ENCODE measurements around the gene IFNGR2. TPM values are rescaled to one million over a fixed set of nuclear protein-coding genes. Genes with fewer than 3 reads are reported as not detected.
"Not testable (repeated sequence)": the region's sequence is repeated elsewhere in the genome, so short reads cannot be mapped to it uniquely, and the experiment has no call there.

The IFNGR2 gene
- total and polyA plus RNA-seq, 2 donors (not counting 1 experiment from before 2014, with no cell fraction given) = 96.0 to 108 TPM

GRCh38 chr21:33380483-33380998 lies 22.7 kb upstream of the IFNGR2 start:
- ATAC-seq (ENCODE audit: low read depth) (peak; percentile 59), DNase-seq (peak; percentile 79)
- POLR2A ChIA-PET = interaction anchor here (0.7 to 5.0 kb wide), 9 partner anchors 9 to 66 kb away, joined by 3 to 36 read pairs (median 7); partner anchors contain the start of gene IFNAR1
- Histone ChIP-seq H3K27me3 (replicated peaks in 1 of 4; ENCODE audit: control extremely low read depth in 1 of 4, control insufficient read depth in 3 of 4, insufficient read depth in 4 of 4, low read length in 3 of 4) (no peaks in the 10 kb centered on the region), H3K4me1 (ENCODE audit: control insufficient read depth in 2 of 2, insufficient read depth in 2 of 2, low read length in 2 of 2) (peaks cover 77 to 91% of the 10 kb centered on the region in 2 donors), H4K20me1 (ENCODE audit: control insufficient read depth, insufficient read depth, low read length, poor library complexity, severe bottlenecking) (no peaks in the 10 kb centered on the region), H3K36me3 (replicated peaks in 1 of 2; ENCODE audit: control extremely low read depth in 1 of 2, control insufficient read depth in 1 of 2, extremely low read depth in 1 of 2, insufficient read depth in 2 of 2, low read length in 1 of 2) (no peaks in the 10 kb centered on the region), H3K79me2 (ENCODE audit: control insufficient read depth, insufficient read depth, low read length) (peaks cover 6% of the 10 kb centered on the region), H3K4me3 (ENCODE audit: control extremely low read depth in 1 of 5, extremely low read depth in 1 of 5, insufficient read depth in 1 of 5, low read depth in 2 of 5, low read length in 4 of 5) (peak overlapping the region in 1 of 5 experiments; percentile 23), H3K27ac (ENCODE audit: low read length in 2 of 2) (peak overlapping the region; percentile 96), H3K9ac (ENCODE audit: low read length) (peak overlapping the region; percentile 40), H2AFZ (ENCODE audit: insufficient read depth, low read depth, low read length, poor library complexity, severe bottlenecking) (peak overlapping the region; percentile 41), H3K9me3 (ENCODE audit: control extremely low read depth in 1 of 3, control insufficient read depth in 2 of 3, insufficient read depth in 1 of 3, low read length in 2 of 3) (no peaks in the 10 kb centered on the region), H3K4me2 (replicated peaks; ENCODE audit: low read depth, low read length, poor library complexity, severe bottlenecking) (peak overlapping the region; percentile 83)
- H3K27me3 Mint-ChIP-seq = no peaks in the 10 kb centered on the region
- H3K4me3 Mint-ChIP-seq = peak overlapping the region; percentile 85
- no peak for TF ChIP-seq EZH2 (IDR thresholded peaks at IDR 0.05; ENCODE audit: borderline replicate concordance, insufficient read depth, low read depth, low read length, poor library complexity, severe bottlenecking)
- no peaks in the 10 kb centered on the region for H3K9me3 Mint-ChIP-seq (ENCODE audit: insufficient read depth)
- CTCF ChIA-PET = interaction anchor here (0.8 to 8.6 kb wide), 13 partner anchors 13 to 184 kb away, joined by 3 to 93 read pairs (median 3); no protein-coding TSS in a partner anchor
- H3K27ac Mint-ChIP-seq = peak overlapping the region; percentile 95
- intact Hi-C loops (cut with micrococcal nuclease) = no loop called here
- 0% methylated on average over 7 of the region's 11 CpGs for WGBS (ENCODE audit: insufficient coverage)
- peaks cover 82% of the 10 kb centered on the region for H3K4me1 Mint-ChIP-seq

DNA sequence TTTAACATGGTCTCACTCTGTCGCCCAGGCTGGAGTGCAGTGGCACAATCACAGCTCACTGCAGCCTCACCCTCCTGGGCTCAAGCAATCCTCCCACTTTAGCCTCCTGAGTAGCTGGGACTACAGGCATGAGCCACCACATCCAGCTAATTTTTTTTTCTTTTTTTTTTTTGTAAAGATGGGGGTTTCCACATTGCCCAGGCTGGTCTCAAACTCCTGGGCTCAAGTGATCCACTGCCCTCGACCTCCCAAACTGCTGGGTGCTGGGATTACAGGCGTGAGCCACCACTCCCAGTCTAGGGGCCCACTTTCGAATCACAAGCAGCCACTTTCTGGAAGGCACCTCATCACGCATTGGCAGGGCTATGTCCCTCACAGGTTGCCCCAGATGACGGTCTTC lies 21.8 kb upstream of the IFNGR2 start:
- whole genome bisulfite sequencing (ENCODE audit: insufficient coverage) = 88% methylated on average over 6 of the region's 6 CpGs
- H3K4me2 ChIP-seq (replicated peaks; ENCODE audit: low read depth, low read length, poor library complexity, severe bottlenecking) = peak overlapping the region; percentile 83
- intact Hi-C loops (cut with micrococcal nuclease) = not testable (repeated sequence)

More for the DNA sequence above, 21.8 kb upstream of the IFNGR2 start:
- H3K36me3 ChIP-seq (replicated peaks in 1 of 2; ENCODE audit: control extremely low read depth in 1 of 2, control insufficient read depth in 1 of 2, extremely low read depth in 1 of 2, insufficient read depth in 2 of 2, low read length in 1 of 2); H4K20me1 ChIP-seq (ENCODE audit: control insufficient read depth, insufficient read depth, low read length, poor library complexity, severe bottlenecking); H3K27me3 ChIP-seq (replicated peaks in 1 of 4; ENCODE audit: control extremely low read depth in 1 of 4, control insufficient read depth in 3 of 4, insufficient read depth in 4 of 4, low read length in 3 of 4); DNase-seq; ATAC-seq (ENCODE audit: low read depth); H2AFZ ChIP-seq (ENCODE audit: insufficient read depth, low read depth, low read length, poor library complexity, severe bottlenecking); H3K9me3 Mint-ChIP-seq (ENCODE audit: insufficient read depth); H3K79me2 ChIP-seq (ENCODE audit: control insufficient read depth, insufficient read depth, low read length); H3K9ac ChIP-seq (ENCODE audit: low read length); H3K27me3 Mint-ChIP-seq; H3K9me3 ChIP-seq (ENCODE audit: control extremely low read depth in 1 of 3, control insufficient read depth in 2 of 3, insufficient read depth in 1 of 3, low read length in 2 of 3): not testable (repeated sequence)
- Mint-ChIP-seq H3K4me3 (peak overlapping the region; percentile 85), H3K27ac (peak overlapping the region; percentile 95), H3K4me1 (peaks cover 85% of the 10 kb centered on the region)
- CTCF ChIA-PET = interaction anchor here (0.8 to 8.6 kb wide), 7 partner anchors 14 to 64 kb away, joined by 3 to 93 read pairs (median 5); no protein-coding TSS in a partner anchor
- Histone ChIP-seq H3K4me3 (ENCODE audit: control extremely low read depth in 1 of 5, extremely low read depth in 1 of 5, insufficient read depth in 1 of 5, low read depth in 2 of 5, low read length in 4 of 5) (peak overlapping the region in 1 of 5 experiments; percentile 70), H3K4me1 (ENCODE audit: control insufficient read depth in 2 of 2, insufficient read depth in 2 of 2, low read length in 2 of 2) (peaks cover 75 to 96% of the 10 kb centered on the region in 2 donors), H3K27ac (ENCODE audit: low read length in 2 of 2) (peak overlapping the region; percentile 96)
- POLR2A ChIA-PET = interaction anchor here (0.9 to 5.0 kb wide), 5 partner anchors 11 to 23 kb away, joined by 3 to 36 read pairs (median 10); no protein-coding TSS in a partner anchor

Data from B cell (primary cell).